Measurements from ENCODE around the gene SLIT3.

GRCh38 chr5:168740092-168740800 lies 560.7 kb downstream of the SLIT3 start:
- no peak for TF ChIP-seq CTCF (IDR thresholded peaks at IDR 0.05)
- no peak for TF ChIP-seq POLR2AphosphoS5 (IDR thresholded peaks at IDR 0.05; ENCODE audit: insufficient read depth in 1 of 2, low read depth in 1 of 2)
